PFSK-1 (cell line): ENCODE measurements around the gene SLC18A3.

Source experiments
- FOXP2 ChIP-seq: optimal IDR thresholded peaks from 2 replicates; pipeline ENCODE3; 2011; ENCODE audit warnings: borderline replicate concordance, control low read depth, inconsistent platforms; ENCODE audit not compliant: insufficient read depth; ENCODE audit errors: extremely low read length, extremely low read depth
- POLR2AphosphoS5 ChIP-seq: IDR thresholded peaks from 2 replicates; pipeline ENCODE4 v1.6.1; 2012; ENCODE audit warnings: low read depth, mild to moderate bottlenecking, control low read depth, low read length, moderate library complexity
- REST ChIP-seq, 2 experiments: IDR thresholded peaks; 2 replicates each; pipeline versions ENCODE4 v1.6.1 to v1.8.0; 2011 to 2012; ENCODE audit warnings: low read depth in 2 of 2, low read length in 2 of 2, control low read depth in 1 of 2, inconsistent platforms in 1 of 2, mild to moderate bottlenecking in 1 of 2, moderate library complexity in 1 of 2; ENCODE audit not compliant: insufficient read depth in 1 of 2
- SIN3A ChIP-seq: IDR thresholded peaks from 2 replicates; pipeline ENCODE4 v1.6.1; 2012; ENCODE audit warnings: mild to moderate bottlenecking, low read length, moderate library complexity, borderline replicate concordance; ENCODE audit not compliant: insufficient read depth
- TAF1 ChIP-seq: IDR thresholded peaks from 2 replicates; pipeline ENCODE4 v1.6.1; 2012; ENCODE audit warnings: low read length, control low read depth, borderline replicate concordance; ENCODE audit not compliant: insufficient read depth

SLC18A3 gene

GRCh38 chr10:49629431-49629881 is 19.3 kb downstream of the SLC18A3 start:
- TF ChIP-seq FOXP2: no peak
- TF ChIP-seq SIN3A: no peak
- TF ChIP-seq TAF1: no peak
- no peak for TF ChIP-seq REST (IDR thresholded peaks at IDR 0.05; ENCODE audit: insufficient read depth in 1 of 2, low read depth in 2 of 2, low read length in 2 of 2)
- TF ChIP-seq POLR2AphosphoS5: no peak

GRCh38 chr10:49631975-49632374 is 21.9 kb downstream of the SLC18A3 start:
- TF ChIP-seq POLR2AphosphoS5 (no peak), REST (IDR thresholded peaks at IDR 0.05; ENCODE audit: insufficient read depth in 1 of 2, low read depth in 2 of 2, low read length in 2 of 2) (no peak), SIN3A (no peak), FOXP2 (no peak), TAF1 (no peak)

- no peak for TF ChIP-seq SIN3A
- no peak for TF ChIP-seq FOXP2
- no peak for TF ChIP-seq POLR2AphosphoS5
- TF ChIP-seq REST (IDR thresholded peaks at IDR 0.05; ENCODE audit: insufficient read depth in 1 of 2, low read depth in 2 of 2, low read length in 2 of 2): no peak
- no peak for TF ChIP-seq TAF1
Observed at GRCh38 chr10:49632406-49633317, 22.6 kb downstream of the SLC18A3 start.

- TF ChIP-seq POLR2AphosphoS5 (no peak), FOXP2 (no peak), REST (IDR thresholded peaks at IDR 0.05; ENCODE audit: insufficient read depth in 1 of 2, low read depth in 2 of 2, low read length in 2 of 2) (no peak), TAF1 (no peak), SIN3A (no peak)
Observed at GRCh38 chr10:49633327-49634068, 23.4 kb downstream of the SLC18A3 start.
